H1 (cell line): ENCODE measurements around the gene SCG3. TPM values are rescaled to one million over a fixed set of nuclear protein-coding genes. Genes with fewer than 3 reads are reported as not detected.

ENCODE experiments used
- CHD2 ChIP-seq: IDR thresholded peaks from 2 replicates; pipeline ENCODE4 v1.6.1; 2012; ENCODE audit warnings: low read length, improper control_type of control experiment
- EGR1 ChIP-seq: IDR thresholded peaks from 2 replicates; pipeline ENCODE4 v1.6.1; 2011; ENCODE audit warnings: low read depth, low read length, borderline replicate concordance
- KDM4A ChIP-seq: IDR thresholded peaks from one replicate; pipeline ENCODE4 v1.7.1; 2012; ENCODE audit warnings: low read depth, mild to moderate bottlenecking, moderate library complexity, low read length, inconsistent platforms; ENCODE audit not compliant: severe bottlenecking
- KDM5A ChIP-seq: fragments of 200-600 bp; IDR thresholded peaks from 2 replicates; pipeline ENCODE4 v1.7.1; 2012; ENCODE audit warnings: mild to moderate bottlenecking, low read length, inconsistent platforms, mixed read lengths
- SP4 ChIP-seq: IDR thresholded peaks from 2 replicates; pipeline ENCODE4 v1.6.1; 2012; ENCODE audit warnings: low read length, inconsistent platforms
- ZNF274 ChIP-seq: IDR thresholded peaks from 2 replicates; pipeline ENCODE4 v1.7.0; 2012; ENCODE audit warnings: low read length, borderline replicate concordance; ENCODE audit errors: extremely low read depth
- polyA plus RNA-seq, 7 experiments: library from polyadenylated mRNA; depleted of rRNA in 3 of 7; stranded (reverse) in 5 of 7; unstranded in 2 of 7; fragments of >200 nt in 5 of 7; fragments of 200-250 nt in 2 of 7; gene quantifications; 1 replicate in 5 of 7; 2 replicates in 1 of 7; 4 replicates in 1 of 7; pipeline versions ENCODE4 v1.2.1 to v1.2.3, GENCODE V29; 2011 to 2013; ENCODE audit warnings: missing spikeins in 2 of 7, mixed read lengths in 2 of 7
- total RNA-seq: library from RNA; stranded (reverse); fragmentation: NEBNext Ultra II Directional; extraction: Animal tissue kit (Norgen Biotek cat#: 25700); gene quantifications from 2 replicates; pipeline ENCODE4 v1.2.1, GENCODE V29; 2021

SCG3 gene
- total and polyA plus RNA-seq, 2 of the 8 experiments (the other 6 are each of a cell fraction or from before 2014, with no cell fraction given): 5.2 to 45.9 TPM

DNA sequence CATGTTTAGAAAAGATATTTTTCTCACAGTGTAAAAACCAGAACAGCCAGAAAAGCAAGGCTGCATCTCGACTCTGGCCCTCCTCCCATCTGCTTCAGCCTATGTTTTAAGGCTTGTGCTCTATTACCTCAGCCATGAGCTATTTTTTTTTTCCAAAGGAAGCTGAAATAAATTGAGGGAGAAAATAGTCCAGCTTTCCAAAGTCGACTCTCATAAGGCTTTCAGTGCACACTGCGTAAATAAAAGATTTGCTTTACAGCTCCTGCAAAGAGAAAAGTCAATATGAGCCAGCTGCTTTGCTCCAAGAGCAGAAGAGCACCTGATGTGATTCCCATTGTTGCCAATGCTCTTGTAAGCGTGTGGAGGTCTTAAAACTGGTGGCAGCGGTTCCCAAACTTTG, 26.7 kb downstream of the SCG3 start (continued):
- TF ChIP-seq EGR1: no peak
- no peak for TF ChIP-seq CHD2
- TF ChIP-seq KDM5A: no peak
- TF ChIP-seq SP4: no peak
- TF ChIP-seq ZNF274: no peak
- no peak for TF ChIP-seq KDM4A
